DND-41 (cell line): ENCODE results near the gene TMEM51.

Experiments
- ATAC-seq: fragments of 200-7000 bp; cut with Tn5 transposase; 3 replicates; pipeline ENCODE4 v1.9.1; 2021; ENCODE audit warnings: low read depth; ENCODE audit not compliant: insufficient read depth
- DNase-seq: peaks from one replicate; pipeline ENCODE4 v3.0.0-alpha.2; 2020
- H2AFZ ChIP-seq: 2 replicates; pipeline ENCODE4 v1.6.0; 2012; ENCODE audit warnings: low read depth, low read length
- H3K27ac ChIP-seq: 2 replicates; pipeline ENCODE4 v1.5.1; 2012; ENCODE audit warnings: low read length, inconsistent platforms
- H3K27me3 ChIP-seq: fragments of 200-600 bp; sonication (generic); 2 replicates; pipeline ENCODE4 v1.6.0; 2012; ENCODE audit warnings: low read length, mild to moderate bottlenecking, inconsistent platforms; ENCODE audit not compliant: insufficient read depth, poor library complexity
- H3K36me3 ChIP-seq: 2 replicates; pipeline ENCODE4 v1.5.1; 2012; ENCODE audit warnings: low read length, inconsistent platforms; ENCODE audit not compliant: insufficient read depth
- H3K4me1 ChIP-seq: 2 replicates; pipeline ENCODE4 v1.5.1; 2012; ENCODE audit warnings: mild to moderate bottlenecking, low read length; ENCODE audit not compliant: insufficient read depth
- H3K4me2 ChIP-seq: 2 replicates; pipeline ENCODE4 v1.6.0; 2012; ENCODE audit warnings: mild to moderate bottlenecking, moderate library complexity, low read length, inconsistent platforms; ENCODE audit not compliant: insufficient read depth
- H3K4me3 ChIP-seq, 2 experiments: fragments of 200-600 bp in 1 of 2; shearing (Covaris generic) in 1 of 2; 2 replicates each; pipeline ENCODE4 v1.5.1; 2012 to 2016; ENCODE audit warnings: inconsistent platforms in 2 of 2, low read length in 2 of 2, mild to moderate bottlenecking in 2 of 2, low read depth in 1 of 2, moderate library complexity in 1 of 2
- H3K79me2 ChIP-seq: 2 replicates; pipeline ENCODE4 v1.6.0; 2012; ENCODE audit warnings: low read length, inconsistent platforms; ENCODE audit not compliant: insufficient read depth
- H3K9ac ChIP-seq: 2 replicates; pipeline ENCODE4 v1.6.0; 2012; ENCODE audit warnings: low read depth, mild to moderate bottlenecking, inconsistent platforms, low read length, moderate library complexity
- H3K9me3 ChIP-seq: 2 replicates; pipeline ENCODE4 v1.5.1; 2012; ENCODE audit warnings: low read length, moderate library complexity, mild to moderate bottlenecking, inconsistent platforms; ENCODE audit not compliant: insufficient read depth, severe bottlenecking
- H4K20me1 ChIP-seq: 2 replicates; pipeline ENCODE4 v1.6.0; 2012; ENCODE audit warnings: low read length; ENCODE audit not compliant: insufficient read depth
- CTCF ChIP-seq: IDR thresholded peaks from 2 replicates; pipeline ENCODE4 v1.5.1; 2012; ENCODE audit warnings: borderline replicate concordance, low read length, moderate library complexity, mild to moderate bottlenecking; ENCODE audit not compliant: poor library complexity, severe bottlenecking; ENCODE audit errors: extremely low read depth
- EZH2 ChIP-seq: IDR thresholded peaks from 3 replicates; pipeline ENCODE4 v1.6.1; 2012; ENCODE audit warnings: borderline replicate concordance, low read depth, mild to moderate bottlenecking, moderate library complexity, low read length, inconsistent platforms; ENCODE audit not compliant: severe bottlenecking

TMEM51 gene

GRCh38 chr1:15146142-15146680, 7.3 kb upstream of the TMEM51 start:
- Histone ChIP-seq H3K9me3 (no peaks in the 10 kb centered on the region), H3K36me3 (no peaks in the 10 kb centered on the region), H3K9ac (no peak overlapping the region), H3K4me1 (no peaks in the 10 kb centered on the region), H3K79me2 (no peaks in the 10 kb centered on the region), H3K4me3 (no peak overlapping the region), H2AFZ (no peak overlapping the region), H4K20me1 (peaks cover 2% of the 10 kb centered on the region; the same call in 1 of the 2 replicates), H3K4me2 (no peak overlapping the region), H3K27me3 (peaks cover 42% of the 10 kb centered on the region), H3K27ac (no peak overlapping the region)
- no peak for ATAC-seq
- no peak for TF ChIP-seq CTCF
- no peak for TF ChIP-seq EZH2
- no peak for DNase-seq

- Histone ChIP-seq H3K27ac (no peak overlapping the region), H3K27me3 (peaks cover 45% of the 10 kb centered on the region), H3K4me1 (no peaks in the 10 kb centered on the region), H2AFZ (no peak overlapping the region), H3K79me2 (no peaks in the 10 kb centered on the region), H3K9me3 (no peaks in the 10 kb centered on the region), H3K36me3 (no peaks in the 10 kb centered on the region), H3K4me3 (no peak overlapping the region), H3K4me2 (no peak overlapping the region), H3K9ac (no peak overlapping the region), H4K20me1 (peaks cover 6% of the 10 kb centered on the region; the same call in 1 of the 2 replicates)
- TF ChIP-seq EZH2 (no peak), CTCF (no peak)
- DNase-seq (no peak), ATAC-seq (no peak)
These were observed 6.6 kb upstream of the TMEM51 start for GRCh38 chr1:15146971-15147376.

- Histone ChIP-seq H3K4me2 (no peak overlapping the region), H3K4me3 (no peak overlapping the region), H3K27me3 (peaks cover 55% of the 10 kb centered on the region), H2AFZ (no peak overlapping the region), H3K9ac (no peak overlapping the region), H3K36me3 (no peaks in the 10 kb centered on the region), H3K4me1 (no peaks in the 10 kb centered on the region), H4K20me1 (peaks cover 6% of the 10 kb centered on the region; the same call in 1 of the 2 replicates), H3K9me3 (no peaks in the 10 kb centered on the region), H3K79me2 (no peaks in the 10 kb centered on the region), H3K27ac (no peak overlapping the region)
- TF ChIP-seq CTCF (no peak), EZH2 (no peak)
- DNase-seq (no peak), ATAC-seq (no peak)
These were observed 5.5 kb upstream of the TMEM51 start for GRCh38 chr1:15148004-15148403.
